AG09319 (cell line): Measurements from ENCODE around the gene STKLD1.

ENCODE experiments used
- DNase-seq: peaks from one replicate; pipeline ENCODE4 v3.0.0-alpha.2; 2010; ENCODE audit warnings: low read depth; ENCODE audit errors: extremely low read depth
- CTCF ChIP-seq: IDR thresholded peaks from 2 replicates; pipeline ENCODE4 v1.5.1; 2011; ENCODE audit warnings: low read depth, mild to moderate bottlenecking, inconsistent platforms, low read length, moderate library complexity

The STKLD1 gene

GRCh38 chr9:133380734-133381133, 4.6 kb downstream of the STKLD1 start:
- DNase-seq, result no peak
- TF ChIP-seq CTCF, result no peak

- DNase-seq, result no peak
- no peak for TF ChIP-seq CTCF
Measured at GRCh38 chr9:133382507-133383141, 6.5 kb downstream of the STKLD1 start.

GRCh38 chr9:133383438-133383837, 7.3 kb downstream of the STKLD1 start:
- no peak for TF ChIP-seq CTCF
- DNase-seq, result no peak

DNA sequence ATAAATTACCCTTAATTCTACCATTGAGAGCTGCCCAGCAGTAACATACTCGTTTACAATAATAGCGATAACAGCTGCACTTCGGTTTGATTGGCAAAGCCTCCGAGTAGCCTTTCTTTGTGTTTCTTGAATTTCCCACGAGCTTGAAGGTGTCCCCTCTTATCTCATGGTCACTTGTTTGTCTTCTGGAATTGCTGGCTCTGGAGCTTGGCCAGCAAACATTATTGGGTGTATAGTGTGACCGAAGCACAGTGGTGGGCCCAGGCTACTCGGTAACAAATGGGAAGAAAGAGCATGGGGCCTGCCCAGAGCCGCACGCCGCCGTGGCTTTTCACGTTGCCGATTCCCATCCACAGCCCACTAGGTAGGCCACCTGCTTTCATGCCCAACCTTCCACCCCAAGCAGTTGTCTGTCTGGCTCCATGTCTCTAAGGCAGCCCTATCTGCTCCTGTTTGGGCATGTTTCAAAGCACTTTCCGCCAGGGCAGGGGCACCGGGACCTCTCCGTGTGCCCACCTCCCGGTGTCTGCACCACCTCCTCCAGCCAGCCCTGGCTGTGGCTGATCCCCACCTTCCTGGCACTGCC, 8.7 kb downstream of the STKLD1 start:
- DNase-seq, result no peak
- TF ChIP-seq CTCF, result no peak

DNA sequence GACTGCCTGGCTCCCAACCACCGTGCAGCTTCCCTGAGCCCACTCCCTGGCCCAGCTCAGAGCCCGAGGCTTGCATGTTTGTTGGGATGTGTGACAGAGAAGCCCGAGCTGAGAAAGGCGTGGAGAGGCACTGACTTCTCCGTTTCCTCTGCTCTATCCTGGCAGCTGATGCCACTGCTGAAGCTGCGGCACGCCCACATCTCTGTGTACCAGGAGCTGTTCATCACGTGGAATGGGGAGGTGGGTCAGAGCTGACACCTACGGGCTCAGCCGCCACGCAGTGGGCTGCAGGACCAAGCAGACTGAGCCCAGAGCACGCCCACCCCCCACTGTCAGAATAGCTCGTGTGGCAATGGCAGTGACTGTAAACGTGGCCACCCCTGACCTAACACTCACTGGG, 9.3 kb downstream of the STKLD1 start:
- no peak for DNase-seq
- TF ChIP-seq CTCF, result no peak

DNA sequence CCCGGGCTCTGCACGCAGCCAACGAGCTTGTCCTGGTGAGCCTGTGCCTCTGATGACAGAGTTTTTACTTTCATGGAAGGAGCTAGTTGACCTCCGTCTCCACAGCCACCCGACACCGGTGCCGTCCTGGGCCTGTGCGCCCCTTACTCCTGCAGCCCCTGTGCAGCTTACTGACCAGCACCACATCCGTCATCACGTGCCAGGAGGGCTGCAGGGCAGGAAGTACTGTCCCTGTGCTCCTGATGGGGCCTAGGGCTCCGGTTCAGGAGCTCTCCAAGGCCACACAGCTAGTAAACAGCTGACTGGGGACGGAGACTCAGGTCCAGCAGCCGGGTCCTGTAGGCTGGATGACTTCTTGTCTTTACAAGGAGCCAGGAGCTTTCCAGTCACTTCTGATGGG, 10.2 kb downstream of the STKLD1 start:
- no peak for TF ChIP-seq CTCF
- DNase-seq, result no peak

- DNase-seq, result no peak
Measured at GRCh38 chr9:133387680-133388079, 11.5 kb downstream of the STKLD1 start.

More at GRCh38 chr9:133387680-133388079, 11.5 kb downstream of the STKLD1 start:
- no peak for TF ChIP-seq CTCF
